ENCODE measurements around the gene KLC4. TPM values are rescaled to one million over a fixed set of nuclear protein-coding genes. Genes with fewer than 3 reads are reported as not detected.

The KLC4 gene
- total and polyA plus RNA-seq, 2 donors from 2014 or later, result 33.7 to 39.0 TPM

DNA sequence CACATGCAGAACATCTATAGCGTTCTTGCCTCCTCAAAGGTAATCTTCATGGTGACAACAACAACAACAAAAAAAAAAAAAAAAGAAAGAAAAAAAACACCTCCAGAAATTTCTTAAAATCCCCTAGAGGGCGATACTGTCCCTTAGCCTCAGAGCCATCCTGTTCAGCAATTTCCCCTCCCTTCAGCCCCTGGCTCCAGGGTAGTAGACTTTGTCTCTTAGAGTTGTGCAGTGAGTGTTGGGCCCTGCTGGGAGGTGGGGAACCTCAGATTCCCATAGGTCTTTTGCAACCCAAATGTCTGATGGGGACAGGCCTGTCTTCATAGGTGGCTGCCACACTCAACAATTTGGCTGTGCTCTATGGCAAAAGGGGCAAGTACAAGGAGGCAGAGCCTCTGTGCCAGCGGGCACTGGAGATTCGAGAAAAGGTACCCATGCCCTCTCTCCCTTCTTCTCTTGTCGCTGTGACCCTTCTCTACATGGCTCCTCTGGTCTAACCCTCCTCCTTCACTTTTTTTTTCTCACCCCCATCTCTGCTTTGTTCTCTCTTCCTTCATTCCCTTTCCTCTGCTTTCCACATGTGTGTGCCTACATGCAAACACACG is 10.7 kb downstream of the KLC4 start:
- no peaks in the 10 kb centered on the region for H3K9me3 ChIP-seq (ENCODE audit: control insufficient read depth in 2 of 3, insufficient read depth in 1 of 3, low read length in 3 of 3)
- H3K9ac ChIP-seq (ENCODE audit: low read length in 3 of 3), result no peak overlapping the region
- no peaks in the 10 kb centered on the region for H3K27me3 ChIP-seq (ENCODE audit: control insufficient read depth, insufficient read depth, low read length)
- TF ChIP-seq, protein P1, sequence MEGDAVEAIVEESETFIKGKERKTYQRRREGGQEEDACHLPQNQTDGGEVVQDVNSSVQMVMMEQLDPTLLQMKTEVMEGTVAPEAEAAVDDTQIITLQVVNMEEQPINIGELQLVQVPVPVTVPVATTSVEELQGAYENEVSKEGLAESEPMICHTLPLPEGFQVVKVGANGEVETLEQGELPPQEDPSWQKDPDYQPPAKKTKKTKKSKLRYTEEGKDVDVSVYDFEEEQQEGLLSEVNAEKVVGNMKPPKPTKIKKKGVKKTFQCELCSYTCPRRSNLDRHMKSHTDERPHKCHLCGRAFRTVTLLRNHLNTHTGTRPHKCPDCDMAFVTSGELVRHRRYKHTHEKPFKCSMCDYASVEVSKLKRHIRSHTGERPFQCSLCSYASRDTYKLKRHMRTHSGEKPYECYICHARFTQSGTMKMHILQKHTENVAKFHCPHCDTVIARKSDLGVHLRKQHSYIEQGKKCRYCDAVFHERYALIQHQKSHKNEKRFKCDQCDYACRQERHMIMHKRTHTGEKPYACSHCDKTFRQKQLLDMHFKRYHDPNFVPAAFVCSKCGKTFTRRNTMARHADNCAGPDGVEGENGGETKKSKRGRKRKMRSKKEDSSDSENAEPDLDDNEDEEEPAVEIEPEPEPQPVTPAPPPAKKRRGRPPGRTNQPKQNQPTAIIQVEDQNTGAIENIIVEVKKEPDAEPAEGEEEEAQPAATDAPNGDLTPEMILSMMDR (IDR thresholded peaks at IDR 0.05; ENCODE audit: borderline replicate concordance, extremely low read depth, insufficient read depth), result peak; percentile 20
- no peak overlapping the region for H3K27ac ChIP-seq (ENCODE audit: low read depth in 2 of 2, low read length in 2 of 2)
- FAIRE-seq (no peak), DNase-seq (peak in 3 of 5 donors; percentile 56 to 89 (median 75))
- no peak overlapping the region for H3K4me3 ChIP-seq (ENCODE audit: low read length in 3 of 3)
- peaks cover 0 to 30% (median 27%) of the 10 kb centered on the region in 3 donors for H3K36me3 ChIP-seq (ENCODE audit: control insufficient read depth in 2 of 3, insufficient read depth in 3 of 3, low read length in 3 of 3)
- intact Hi-C loops (cut with DNase I), result no loop called here
- no peaks in the 10 kb centered on the region for H3K4me1 ChIP-seq (ENCODE audit: control insufficient read depth in 2 of 3, insufficient read depth in 2 of 3, low read depth in 1 of 3, low read length in 3 of 3)

- H3K9ac ChIP-seq (ENCODE audit: low read length in 3 of 3), result no peak overlapping the region
- no peaks in the 10 kb centered on the region for H3K9me3 ChIP-seq (ENCODE audit: control insufficient read depth in 2 of 3, insufficient read depth in 1 of 3, low read length in 3 of 3)
- TF ChIP-seq, protein P1 (IDR thresholded peaks at IDR 0.05; ENCODE audit: borderline replicate concordance, extremely low read depth, insufficient read depth), result no peak
- DNase-seq, result peak; percentile 82 to 97 (median 89)
- intact Hi-C loops (cut with DNase I), result no loop called here
- no peak for FAIRE-seq
- peaks cover 0 to 6% (median 0%) of the 10 kb centered on the region in 3 donors for H3K4me1 ChIP-seq (ENCODE audit: control insufficient read depth in 2 of 3, insufficient read depth in 2 of 3, low read depth in 1 of 3, low read length in 3 of 3)
- H3K27ac ChIP-seq (ENCODE audit: low read depth in 2 of 2, low read length in 2 of 2), result no peak overlapping the region
- H3K4me3 ChIP-seq (ENCODE audit: low read length in 3 of 3), result no peak overlapping the region
- H3K36me3 ChIP-seq (ENCODE audit: control insufficient read depth in 2 of 3, insufficient read depth in 3 of 3, low read length in 3 of 3), result peaks cover 0 to 13% (median 12%) of the 10 kb centered on the region in 3 donors
- H3K27me3 ChIP-seq (ENCODE audit: control insufficient read depth, insufficient read depth, low read length), result no peaks in the 10 kb centered on the region
These were observed 15.6 kb downstream of the KLC4 start for GRCh38 chr6:43074847-43075669.

GRCh38 chr6:43075670-43076463 is 16.4 kb downstream of the KLC4 start, which contains the start of gene PTK7:
PTK7 (plus strand) TSS chr6:43076314; CDS start chr6:43076489, 175 bp downstream.
- H3K36me3 ChIP-seq (ENCODE audit: control insufficient read depth in 2 of 3, insufficient read depth in 3 of 3, low read length in 3 of 3), result peaks cover 0 to 8% (median 8%) of the 10 kb centered on the region in 3 donors
- peak within 1 kb of the TSS; percentile 4 to 28 for H3K27ac ChIP-seq (ENCODE audit: low read depth in 2 of 2, low read length in 2 of 2)
- no peaks in the 10 kb centered on the region for H3K9me3 ChIP-seq (ENCODE audit: control insufficient read depth in 2 of 3, insufficient read depth in 1 of 3, low read length in 3 of 3)
- H3K9ac ChIP-seq (ENCODE audit: low read length in 3 of 3), result peak within 1 kb of the TSS; percentile 32 to 64 (median 61)
- DNase-seq, result peak; percentile 90 to 96 (median 94)
- peak within 1 kb of the TSS; percentile 64 to 73 (median 65) for H3K4me3 ChIP-seq (ENCODE audit: low read length in 3 of 3)
- no peaks in the 10 kb centered on the region for H3K27me3 ChIP-seq (ENCODE audit: control insufficient read depth, insufficient read depth, low read length)
- H3K4me1 ChIP-seq (ENCODE audit: control insufficient read depth in 2 of 3, insufficient read depth in 2 of 3, low read depth in 1 of 3, low read length in 3 of 3), result peaks cover 0 to 6% (median 0%) of the 10 kb centered on the region in 3 donors
- intact Hi-C loops (cut with DNase I), result no loop called here
- TF ChIP-seq, protein P1 (IDR thresholded peaks at IDR 0.05; ENCODE audit: borderline replicate concordance, extremely low read depth, insufficient read depth), result no peak
- FAIRE-seq, result no peak

Measured in kidney (tissue), 14 donors.